Choroid plexus epithelial cell (primary cell): Measurements from ENCODE around the gene EBLN1.
"Not testable (repeated sequence)": the region's sequence is repeated elsewhere in the genome, so short reads cannot be mapped to it uniquely, and the experiment has no call there.

Source experiments
- DNase-seq: peaks from one replicate; pipeline ENCODE4 v3.0.0-alpha.2; 2010; ENCODE audit warnings: low read depth
- H3K4me3 ChIP-seq: 2 replicates; pipeline ENCODE4 v1.5.1; 2011; ENCODE audit warnings: low read depth, mild to moderate bottlenecking, control low read depth, low read length, moderate library complexity
- CTCF ChIP-seq: conservative IDR thresholded peaks from 2 replicates; pipeline ENCODE4 v1.5.1; 2011; ENCODE audit warnings: low read depth, mild to moderate bottlenecking, control low read depth, inconsistent platforms, low read length, moderate library complexity

Gene EBLN1

GRCh38 chr10:22228943-22229801 is 11.4 kb upstream of the EBLN1 start:
- no peak for TF ChIP-seq CTCF
- H3K4me3 ChIP-seq, result peak overlapping the region; percentile 71
- peak; percentile 95 for DNase-seq

GRCh38 chr10:22228167-22228938 is 10.5 kb upstream of the EBLN1 start:
- H3K4me3 ChIP-seq, result peak overlapping the region; percentile 71
- no peak for TF ChIP-seq CTCF
- no peak for DNase-seq

GRCh38 chr10:22226599-22226998 is 8.8 kb upstream of the EBLN1 start:
- TF ChIP-seq CTCF, result no peak
- H3K4me3 ChIP-seq, result no peak overlapping the region
- no peak for DNase-seq

GRCh38 chr10:22222236-22223190 is 4.7 kb upstream of the EBLN1 start:
- no peak overlapping the region for H3K4me3 ChIP-seq
- TF ChIP-seq CTCF, result no peak
- no peak for DNase-seq

- TF ChIP-seq CTCF, result no peak
- DNase-seq, result peak; percentile 20
- H3K4me3 ChIP-seq, result no peak overlapping the region
Measured at GRCh38 chr10:22219308-22219707, 1.5 kb upstream of the EBLN1 start.

- H3K4me3 ChIP-seq, result no peak overlapping the region
Measured at GRCh38 chr10:22218448-22218847, 633 bp upstream of the EBLN1 start.

GRCh38 chr10:22217084-22217483 is 731 bp downstream of the EBLN1 start:
- not testable (repeated sequence) for H3K4me3 ChIP-seq, DNase-seq

More at GRCh38 chr10:22218448-22218847, 633 bp upstream of the EBLN1 start:
- peak; percentile 59 for TF ChIP-seq CTCF
- DNase-seq, result peak; percentile 28
